MM.1S (cell line): Measurements from ENCODE around the gene TPCN2.

Experiments
- DNase-seq: peaks from one replicate; pipeline ENCODE4 v3.0.0-alpha.2; 2015
- H2AFZ ChIP-seq: fragments of 300-600 bp; sonication (generic); 2 replicates; pipeline ENCODE4 v1.6.0; 2016; ENCODE audit warnings: antibody characterized with exemption, low read length
- H3F3A ChIP-seq: fragments of 300-600 bp; sonication (generic); 2 replicates; pipeline ENCODE4 v1.6.1; 2016; ENCODE audit warnings: mild to moderate bottlenecking, antibody characterized with exemption, low read length, moderate library complexity, mixed read lengths; ENCODE audit not compliant: insufficient read depth
- H3K27ac ChIP-seq: fragments of 300-600 bp; sonication (generic); 2 replicates; pipeline ENCODE4 v1.5.1; 2016; ENCODE audit warnings: mild to moderate bottlenecking, low read length
- H3K27me3 ChIP-seq: fragments of 300-600 bp; sonication (generic); replicated peaks from 2 replicates; pipeline ENCODE4 v1.6.0; 2016; ENCODE audit warnings: low read length; ENCODE audit not compliant: insufficient read depth
- H3K36me3 ChIP-seq: fragments of 300-600 bp; sonication (generic); replicated peaks from 2 replicates; pipeline ENCODE4 v1.6.1; 2016; ENCODE audit warnings: mild to moderate bottlenecking, low read length, mixed read lengths; ENCODE audit not compliant: insufficient read depth
- H3K4me1 ChIP-seq: fragments of 300-600 bp; sonication (generic); 2 replicates; pipeline ENCODE4 v1.6.1; 2016; ENCODE audit warnings: low read length, mixed read lengths
- H3K4me2 ChIP-seq: fragments of 300-600 bp; sonication (generic); 2 replicates; pipeline ENCODE4 v1.6.0; 2016; ENCODE audit warnings: low read depth, low read length
- H3K4me3 ChIP-seq: fragments of 300-600 bp; sonication (generic); 2 replicates; pipeline ENCODE4 v1.5.1; 2016; ENCODE audit warnings: low read length, mixed read lengths
- H3K79me2 ChIP-seq: fragments of 300-600 bp; sonication (generic); 2 replicates; pipeline ENCODE4 v1.6.1; 2016; ENCODE audit warnings: mixed run types, low read length, mixed read lengths
- H3K9ac ChIP-seq: fragments of 300-600 bp; sonication (generic); 2 replicates; pipeline ENCODE4 v1.6.1; 2016; ENCODE audit warnings: low read length, mixed read lengths
- H3K9me2 ChIP-seq: fragments of 300-600 bp; sonication (generic); replicated peaks from 2 replicates; pipeline ENCODE4 v1.6.1; 2016; ENCODE audit warnings: mild to moderate bottlenecking, low read length, mixed read lengths; ENCODE audit not compliant: insufficient read depth
- H3K9me3 ChIP-seq: fragments of 300-600 bp; sonication (generic); replicated peaks from 2 replicates; pipeline ENCODE4 v1.6.1; 2016; ENCODE audit warnings: mild to moderate bottlenecking, low read length, mixed read lengths; ENCODE audit not compliant: insufficient read depth
- H4K20me1 ChIP-seq: fragments of 300-600 bp; sonication (generic); 2 replicates; pipeline ENCODE4 v1.6.1; 2016; ENCODE audit warnings: mild to moderate bottlenecking, low read length, moderate library complexity, mixed read lengths; ENCODE audit not compliant: insufficient read depth
- CTCF ChIP-seq: fragments of 300-600 bp; sonication (generic); IDR thresholded peaks from 2 replicates; pipeline ENCODE4 v1.5.1; 2016; ENCODE audit warnings: antibody characterized with exemption, low read length, mixed read lengths
- EZH2 ChIP-seq: fragments of 300-600 bp; sonication (generic); optimal IDR thresholded peaks from 2 replicates; pipeline ENCODE3; 2017; ENCODE audit warnings: low read depth, mild to moderate bottlenecking, antibody characterized with exemption, low read length, mixed read lengths
- EZH2phosphoT487 ChIP-seq: fragments of 300-600 bp; sonication (generic); IDR thresholded peaks from 2 replicates; pipeline ENCODE4 v1.6.1; 2018; ENCODE audit warnings: antibody characterized with exemption, low read length

The TPCN2 gene

GRCh38 chr11:69164824-69165223, 116.1 kb downstream of the TPCN2 start:
- DNase-seq = no peak
- Histone ChIP-seq H3K4me3 (no peak overlapping the region), H3K9me3 (no peaks in the 10 kb centered on the region)

GRCh38 chr11:69165775-69166174, 117.0 kb downstream of the TPCN2 start:
- Histone ChIP-seq H3K9me2 (no peaks in the 10 kb centered on the region), H3K4me2 (no peak overlapping the region; the same call in 1 of the 2 replicates), H4K20me1 (no peaks in the 10 kb centered on the region), H3K79me2 (no peaks in the 10 kb centered on the region), H3F3A (no peaks in the 10 kb centered on the region), H3K4me3 (no peak overlapping the region), H3K36me3 (no peaks in the 10 kb centered on the region), H2AFZ (peak overlapping the region; percentile 42; the same call in 1 of the 2 replicates), H3K27me3 (no peaks in the 10 kb centered on the region), H3K9ac (peak overlapping the region; percentile 26; the same call in 1 of the 2 replicates), H3K4me1 (peaks cover 17% of the 10 kb centered on the region), H3K27ac (peak overlapping the region; percentile 53; the same call in 1 of the 2 replicates), H3K9me3 (no peaks in the 10 kb centered on the region)
- no peak for TF ChIP-seq EZH2phosphoT487
- TF ChIP-seq EZH2 = no peak
- no peak for TF ChIP-seq CTCF
- no peak for DNase-seq

More at GRCh38 chr11:69164824-69165223, 116.1 kb downstream of the TPCN2 start:
- H3K27ac ChIP-seq = no peak overlapping the region
- TF ChIP-seq EZH2 (no peak), EZH2phosphoT487 (no peak), CTCF (no peak)
- H3K4me2 ChIP-seq = no peak overlapping the region
- no peaks in the 10 kb centered on the region for H3K36me3 ChIP-seq
- no peaks in the 10 kb centered on the region for H3K9me2 ChIP-seq
- H2AFZ ChIP-seq = no peak overlapping the region
- H3F3A ChIP-seq = no peaks in the 10 kb centered on the region
- no peaks in the 10 kb centered on the region for H4K20me1 ChIP-seq
- no peaks in the 10 kb centered on the region for H3K79me2 ChIP-seq
- no peaks in the 10 kb centered on the region for H3K27me3 ChIP-seq
- H3K4me1 ChIP-seq = peaks cover 17% of the 10 kb centered on the region
- H3K9ac ChIP-seq = no peak overlapping the region

- Histone ChIP-seq H3K9me3 (no peaks in the 10 kb centered on the region), H3K4me3 (no peak overlapping the region), H3K4me2 (peak overlapping the region; percentile 62; the same call in 1 of the 2 replicates), H3K4me1 (peaks cover 17% of the 10 kb centered on the region), H3K27ac (peak overlapping the region; percentile 53; the same call in 1 of the 2 replicates), H3K79me2 (no peaks in the 10 kb centered on the region), H3K9ac (peak overlapping the region; percentile 26; the same call in 1 of the 2 replicates), H3K36me3 (no peaks in the 10 kb centered on the region), H3K27me3 (no peaks in the 10 kb centered on the region), H4K20me1 (no peaks in the 10 kb centered on the region), H2AFZ (peak overlapping the region; percentile 42), H3F3A (no peaks in the 10 kb centered on the region), H3K9me2 (no peaks in the 10 kb centered on the region)
- TF ChIP-seq EZH2phosphoT487 (no peak), CTCF (no peak; the same call in 1 of the 2 replicates)
- DNase-seq = peak; percentile 91
These were observed 117.7 kb downstream of the TPCN2 start for GRCh38 chr11:69166218-69167115.
